Measurements from ENCODE around the gene ARX. TPM values are rescaled to one million over a fixed set of nuclear protein-coding genes. Genes with fewer than 3 reads are reported as not detected.

The ARX gene
- total and polyA plus RNA-seq, 2 of the 8 experiments (the other 6 are each of a cell fraction or from before 2014, with no cell fraction given), result not detected

- TF ChIP-seq NRF1 (IDR thresholded peaks at IDR 0.05; ENCODE audit: low read depth, low read length) (no peak), CHD2 (IDR thresholded peaks at IDR 0.05; ENCODE audit: low read length) (no peak), TAF7 (optimal IDR thresholded peaks at IDR 0.05; ENCODE audit: borderline replicate concordance, low read depth, low read length) (no peak), CTCF (IDR thresholded peaks at IDR 0.05; ENCODE audit: control extremely low read depth in 1 of 3, insufficient read depth in 1 of 3, low read depth in 1 of 3, low read length in 3 of 3) (no peak)
Observed at GRCh38 chrX:25012433-25012735, 3.4 kb downstream of the ARX start (continued).
